GM23338 (cell line): ENCODE data around the gene NEK6.

Experiments used
- EZH2 ChIP-seq: fragments of 200-600 bp; sonication (generic); IDR thresholded peaks from one replicate; pipeline ENCODE4 v1.8.0; 2017; ENCODE audit warnings: antibody characterized with exemption, mild to moderate bottlenecking, low read depth; ENCODE audit not compliant: unreplicated experiment
- EZH2phosphoT487 ChIP-seq: fragments of 200-600 bp; sonication (generic); IDR thresholded peaks from one replicate; pipeline ENCODE4 v1.8.1; 2018; ENCODE audit warnings: antibody characterized with exemption; ENCODE audit not compliant: unreplicated experiment
- REST ChIP-seq: IDR thresholded peaks from one replicate; pipeline ENCODE4 v1.6.1; 2018; ENCODE audit warnings: antibody characterized with exemption; ENCODE audit not compliant: unreplicated experiment
- ZNF331 ChIP-seq: fragments of 250-450 bp; sonication (Bioruptor Pico); IDR thresholded peaks from 2 replicates; pipeline ENCODE4 v1.5.0; 2020; ENCODE audit warnings: low read depth, mild to moderate bottlenecking, moderate library complexity
- TF ChIP-seq, protein P1 (sequence below), 2 experiments: fragments of 200-600 bp in 1 of 2; sonication (generic) in 1 of 2; conservative IDR thresholded peaks; 2 replicates each; pipeline versions ENCODE4 v1.5.1 to v1.6.1; 2016 to 2017; ENCODE audit warnings: antibody characterized with exemption in 2 of 2, low read depth in 2 of 2, mild to moderate bottlenecking in 2 of 2, moderate library complexity in 1 of 2

- TF ChIP-seq, protein P1, sequence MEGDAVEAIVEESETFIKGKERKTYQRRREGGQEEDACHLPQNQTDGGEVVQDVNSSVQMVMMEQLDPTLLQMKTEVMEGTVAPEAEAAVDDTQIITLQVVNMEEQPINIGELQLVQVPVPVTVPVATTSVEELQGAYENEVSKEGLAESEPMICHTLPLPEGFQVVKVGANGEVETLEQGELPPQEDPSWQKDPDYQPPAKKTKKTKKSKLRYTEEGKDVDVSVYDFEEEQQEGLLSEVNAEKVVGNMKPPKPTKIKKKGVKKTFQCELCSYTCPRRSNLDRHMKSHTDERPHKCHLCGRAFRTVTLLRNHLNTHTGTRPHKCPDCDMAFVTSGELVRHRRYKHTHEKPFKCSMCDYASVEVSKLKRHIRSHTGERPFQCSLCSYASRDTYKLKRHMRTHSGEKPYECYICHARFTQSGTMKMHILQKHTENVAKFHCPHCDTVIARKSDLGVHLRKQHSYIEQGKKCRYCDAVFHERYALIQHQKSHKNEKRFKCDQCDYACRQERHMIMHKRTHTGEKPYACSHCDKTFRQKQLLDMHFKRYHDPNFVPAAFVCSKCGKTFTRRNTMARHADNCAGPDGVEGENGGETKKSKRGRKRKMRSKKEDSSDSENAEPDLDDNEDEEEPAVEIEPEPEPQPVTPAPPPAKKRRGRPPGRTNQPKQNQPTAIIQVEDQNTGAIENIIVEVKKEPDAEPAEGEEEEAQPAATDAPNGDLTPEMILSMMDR (conservative IDR thresholded peaks at IDR 0.05; ENCODE audit: low read depth in 2 of 2), result no peak
- TF ChIP-seq REST (no peak), EZH2phosphoT487 (no peak), EZH2 (no peak), ZNF331 (no peak)
Observed at GRCh38 chr9:124348831-124349230, 91.1 kb downstream of the NEK6 start.
